Raji (cell line): ENCODE data around the gene SLC5A2.

Source experiments
- POLR2A ChIP-seq: IDR thresholded peaks from 2 replicates; pipeline ENCODE4 v1.6.1; 2011; ENCODE audit warnings: low read depth, low read length, control low read depth; ENCODE audit not compliant: insufficient read depth

SLC5A2 gene

GRCh38 chr16:31470615-31471014, 12.3 kb upstream of the SLC5A2 start:
- no peak for TF ChIP-seq POLR2A

GRCh38 chr16:31471241-31471874, 11.6 kb upstream of the SLC5A2 start:
- TF ChIP-seq POLR2A: no peak

GRCh38 chr16:31471875-31472708, 10.8 kb upstream of the SLC5A2 start, which contains the start of gene TGFB1I1:
Gene TGFB1I1, plus strand, starts transcription at chr16:31472152. Its CDS starts 37 bp downstream, at chr16:31472189.
- no peak for TF ChIP-seq POLR2A

GRCh38 chr16:31472709-31473203, 10.2 kb upstream of the SLC5A2 start:
- TF ChIP-seq POLR2A: no peak

- TF ChIP-seq POLR2A: no peak
These were observed 9.5 kb upstream of the SLC5A2 start for GRCh38 chr16:31473264-31473984.

- TF ChIP-seq POLR2A: no peak
These were observed 8.7 kb upstream of the SLC5A2 start for GRCh38 chr16:31474173-31474714.

GRCh38 chr16:31474773-31475738, 7.9 kb upstream of the SLC5A2 start:
- no peak for TF ChIP-seq POLR2A

- no peak for TF ChIP-seq POLR2A
These were observed 7.0 kb upstream of the SLC5A2 start for GRCh38 chr16:31475946-31476302.

- no peak for TF ChIP-seq POLR2A
These were observed 6.4 kb upstream of the SLC5A2 start for GRCh38 chr16:31476303-31477219.

- no peak for TF ChIP-seq POLR2A
These were observed 5.4 kb upstream of the SLC5A2 start for GRCh38 chr16:31477220-31478216.

GRCh38 chr16:31478956-31479355, 4.0 kb upstream of the SLC5A2 start:
- TF ChIP-seq POLR2A: no peak

- no peak for TF ChIP-seq POLR2A
These were observed 3.2 kb upstream of the SLC5A2 start for GRCh38 chr16:31479751-31480150.

GRCh38 chr16:31480851-31481536, 1.9 kb upstream of the SLC5A2 start:
- TF ChIP-seq POLR2A: no peak
